ENCODE data around the gene ZNF587B. TPM values are rescaled to one million over a fixed set of nuclear protein-coding genes. Genes with fewer than 3 reads are reported as not detected.

Gene ZNF587B
- total RNA-seq, 1 experiment from 2014 or later, result 20.0 TPM

- BruUV-seq (replicated peaks), result TSS peak; percentile 47
These were observed 16.1 kb upstream of the ZNF587B start for GRCh38 chr19:57813919-57814504.

DNA sequence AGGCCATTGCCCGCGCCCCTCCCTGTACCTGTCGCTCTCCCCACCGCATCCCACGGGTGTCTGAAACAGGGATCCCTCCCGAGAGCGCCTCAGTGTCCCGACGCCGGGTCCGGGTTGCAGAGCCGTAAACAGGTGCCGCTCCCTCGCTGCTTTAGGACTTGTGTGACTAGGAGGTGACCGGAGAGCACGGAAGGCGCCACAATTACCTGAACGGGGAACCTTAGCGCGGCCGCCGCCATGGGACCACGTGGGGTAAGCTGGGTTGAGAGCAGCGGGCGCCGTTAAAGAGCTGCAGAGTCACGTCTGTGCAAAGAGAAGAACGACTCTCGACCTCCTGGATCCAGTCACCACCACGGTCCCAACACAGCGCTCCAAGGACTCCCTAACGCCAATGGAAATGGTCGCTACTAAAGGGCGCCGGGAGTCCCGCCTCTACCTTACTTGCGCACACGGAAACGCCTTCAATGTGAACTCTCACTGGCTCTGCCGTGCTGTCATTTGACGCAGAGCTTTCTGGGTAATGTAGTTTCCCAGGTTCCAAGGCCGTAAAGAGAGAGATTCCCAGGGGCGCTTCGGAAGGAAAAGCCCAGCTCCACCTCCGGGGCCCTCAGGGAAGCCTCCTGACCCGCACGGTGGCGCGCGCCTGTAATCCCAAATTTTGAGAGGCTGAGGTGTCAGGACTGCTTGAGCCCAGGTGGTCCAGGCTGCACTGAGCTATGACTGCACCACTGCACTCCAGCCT is 15.4 kb upstream of the ZNF587B start, which contains the start of gene ZNF552:
Gene ZNF552, minus strand, starts transcription at position 409 of the 742 bp plus-strand sequence. Its CDS starts 170 bp downstream, at position 239.
- BruUV-seq (replicated peaks), result no TSS peak
- CTCF ChIA-PET, result interaction anchor here (0.6 kb wide), 1 partner anchor 133 kb away, joined by 3 read pairs; the partner anchor contains the start of gene ZNF551

More at GRCh38 chr19:57813919-57814504, 16.1 kb upstream of the ZNF587B start:
- intact Hi-C loops (cut with micrococcal nuclease; ENCODE audit: unreplicated experiment), result no loop called here
- POLR2A ChIA-PET (ENCODE audit: low non-redundant PET), result interaction anchor here (0.6 kb wide), 2 partner anchors 105 to 286 kb away, joined by 9 to 10 read pairs; no protein-coding TSS in a partner anchor
- Histone ChIP-seq H3K9me3 (ENCODE audit: low read depth, low read length, poor library complexity, severe bottlenecking) (no peaks in the 10 kb centered on the region), H3K36me3 (ENCODE audit: insufficient read depth, low read length, poor library complexity, severe bottlenecking) (peaks cover 4% of the 10 kb centered on the region), H3K4me1 (ENCODE audit: insufficient read depth, low read length, poor library complexity, severe bottlenecking) (no peaks in the 10 kb centered on the region), H3K4me3 (ENCODE audit: low read depth, low read length, poor library complexity, severe bottlenecking) (peak overlapping the region; percentile 95), H3K27ac (ENCODE audit: low read depth, low read length, poor library complexity, severe bottlenecking) (peak overlapping the region; percentile 75), H3K27me3 (replicated peaks; ENCODE audit: insufficient read depth, low read depth, low read length, poor library complexity) (no peaks in the 10 kb centered on the region)
- CTCF ChIA-PET, result no interaction called here
- no peak for TF ChIP-seq EZH2 (IDR thresholded peaks at IDR 0.05; ENCODE audit: borderline replicate concordance, low read depth, low read length, poor library complexity, severe bottlenecking)
- TF ChIP-seq, protein P1, sequence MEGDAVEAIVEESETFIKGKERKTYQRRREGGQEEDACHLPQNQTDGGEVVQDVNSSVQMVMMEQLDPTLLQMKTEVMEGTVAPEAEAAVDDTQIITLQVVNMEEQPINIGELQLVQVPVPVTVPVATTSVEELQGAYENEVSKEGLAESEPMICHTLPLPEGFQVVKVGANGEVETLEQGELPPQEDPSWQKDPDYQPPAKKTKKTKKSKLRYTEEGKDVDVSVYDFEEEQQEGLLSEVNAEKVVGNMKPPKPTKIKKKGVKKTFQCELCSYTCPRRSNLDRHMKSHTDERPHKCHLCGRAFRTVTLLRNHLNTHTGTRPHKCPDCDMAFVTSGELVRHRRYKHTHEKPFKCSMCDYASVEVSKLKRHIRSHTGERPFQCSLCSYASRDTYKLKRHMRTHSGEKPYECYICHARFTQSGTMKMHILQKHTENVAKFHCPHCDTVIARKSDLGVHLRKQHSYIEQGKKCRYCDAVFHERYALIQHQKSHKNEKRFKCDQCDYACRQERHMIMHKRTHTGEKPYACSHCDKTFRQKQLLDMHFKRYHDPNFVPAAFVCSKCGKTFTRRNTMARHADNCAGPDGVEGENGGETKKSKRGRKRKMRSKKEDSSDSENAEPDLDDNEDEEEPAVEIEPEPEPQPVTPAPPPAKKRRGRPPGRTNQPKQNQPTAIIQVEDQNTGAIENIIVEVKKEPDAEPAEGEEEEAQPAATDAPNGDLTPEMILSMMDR (conservative IDR thresholded peaks at IDR 0.05; ENCODE audit: low read depth, low read length), result no peak
- DNase-seq (ENCODE audit: low spot score), result no peak

More for the DNA sequence above, 15.4 kb upstream of the ZNF587B start, which contains the start of gene ZNF552:
- H3K4me1 ChIP-seq (ENCODE audit: insufficient read depth, low read length, poor library complexity, severe bottlenecking), result no peaks in the 10 kb centered on the region
- DNase-seq (ENCODE audit: low spot score), result peak; percentile 94
- no peak for TF ChIP-seq EZH2 (IDR thresholded peaks at IDR 0.05; ENCODE audit: borderline replicate concordance, low read depth, low read length, poor library complexity, severe bottlenecking)
- TF ChIP-seq, protein P1 (conservative IDR thresholded peaks at IDR 0.05; ENCODE audit: low read depth, low read length), result no peak
- peak within 1 kb of the TSS; percentile 95 for H3K4me3 ChIP-seq (ENCODE audit: low read depth, low read length, poor library complexity, severe bottlenecking)
- peaks cover 4% of the 10 kb centered on the region for H3K36me3 ChIP-seq (ENCODE audit: insufficient read depth, low read length, poor library complexity, severe bottlenecking)
- H3K9me3 ChIP-seq (ENCODE audit: low read depth, low read length, poor library complexity, severe bottlenecking), result no peaks in the 10 kb centered on the region
- peak within 1 kb of the TSS; percentile 75 for H3K27ac ChIP-seq (ENCODE audit: low read depth, low read length, poor library complexity, severe bottlenecking)
- POLR2A ChIA-PET (ENCODE audit: low non-redundant PET), result interaction anchor here (0.6 kb wide), 2 partner anchors 105 to 286 kb away, joined by 9 to 10 read pairs; no protein-coding TSS in a partner anchor
- no peaks in the 10 kb centered on the region for H3K27me3 ChIP-seq (replicated peaks; ENCODE audit: insufficient read depth, low read depth, low read length, poor library complexity)
- intact Hi-C loops (cut with micrococcal nuclease; ENCODE audit: unreplicated experiment), result no loop called here

Data from A673 (cell line).